Germinal center (tissue), 1 donor: ENCODE results near the gene ELOVL5.
"Not testable (repeated sequence)": the region's sequence is repeated elsewhere in the genome, so short reads cannot be mapped to it uniquely, and the experiment has no call there.

Source experiments
- DNase-seq: peaks from one replicate; pipeline ENCODE4 v3.0.0; 2012; ENCODE audit warnings: mixed read lengths, low spot score

The ELOVL5 gene

GRCh38 chr6:53328375-53328774 lies 20.4 kb downstream of the ELOVL5 start:
- DNase-seq: no peak

GRCh38 chr6:53327017-53327395 lies 21.7 kb downstream of the ELOVL5 start:
- no peak for DNase-seq

GRCh38 chr6:53326372-53327016 lies 22.3 kb downstream of the ELOVL5 start:
- DNase-seq: no peak

GRCh38 chr6:53325785-53326184 lies 23.0 kb downstream of the ELOVL5 start:
- no peak for DNase-seq

- no peak for DNase-seq
Measured at GRCh38 chr6:53322188-53323029, 26.3 kb downstream of the ELOVL5 start.

- no peak for DNase-seq
Measured at GRCh38 chr6:53321701-53322100, 27.0 kb downstream of the ELOVL5 start.

- no peak for DNase-seq
Measured at GRCh38 chr6:53320964-53321363, 27.8 kb downstream of the ELOVL5 start.

- DNase-seq: no peak
Measured at GRCh38 chr6:53318429-53318828, 30.3 kb downstream of the ELOVL5 start.

GRCh38 chr6:53317861-53318260 lies 30.9 kb downstream of the ELOVL5 start:
- DNase-seq: no peak

GRCh38 chr6:53317299-53317698 lies 31.5 kb downstream of the ELOVL5 start:
- DNase-seq: not testable (repeated sequence)

- no peak for DNase-seq
Measured at GRCh38 chr6:53316142-53316541, 32.6 kb downstream of the ELOVL5 start.

- no peak for DNase-seq
Measured at GRCh38 chr6:53315086-53315724, 33.5 kb downstream of the ELOVL5 start.

GRCh38 chr6:53313784-53314400 lies 34.9 kb downstream of the ELOVL5 start:
- no peak for DNase-seq

GRCh38 chr6:53312355-53312754 lies 36.4 kb downstream of the ELOVL5 start:
- no peak for DNase-seq

GRCh38 chr6:53311586-53311935 lies 37.2 kb downstream of the ELOVL5 start:
- DNase-seq: no peak

- DNase-seq: no peak
Measured at GRCh38 chr6:53310771-53311585, 37.8 kb downstream of the ELOVL5 start.

GRCh38 chr6:53309901-53310300 lies 38.8 kb downstream of the ELOVL5 start:
- no peak for DNase-seq

GRCh38 chr6:53309059-53309900 lies 39.5 kb downstream of the ELOVL5 start:
- peak; percentile 23 for DNase-seq

GRCh38 chr6:53306819-53307347 lies 41.9 kb downstream of the ELOVL5 start:
- no peak for DNase-seq

- DNase-seq: not testable (repeated sequence)
Measured at GRCh38 chr6:53306217-53306616, 42.5 kb downstream of the ELOVL5 start.
